GM23338 (cell line): ENCODE measurements around the gene DPP9. TPM values are rescaled to one million over a fixed set of nuclear protein-coding genes. Genes with fewer than 3 reads are reported as not detected.

Source experiments
- ATAC-seq: fragments of 200-7000 bp; cut with Tn5 transposase; 3 replicates; pipeline ENCODE4 v1.9.1; 2020
- DNase-seq: peaks from one replicate; pipeline ENCODE4 v3.0.0-alpha.2; 2015; ENCODE audit warnings: low spot score
- H2AFZ ChIP-seq: fragments of 200-600 bp; sonication (generic); 2 replicates; pipeline ENCODE4 v1.8.0; 2016; ENCODE audit warnings: antibody characterized with exemption, mild to moderate bottlenecking, moderate library complexity
- H3F3A ChIP-seq: fragments of 200-600 bp; sonication (generic); replicated peaks from 2 replicates; pipeline ENCODE4 v1.8.0; 2017; ENCODE audit warnings: antibody characterized with exemption, mixed run types, low read depth
- H3K27ac ChIP-seq: fragments of 200-600 bp; sonication (generic); 2 replicates; pipeline ENCODE4 v1.6.1; 2016; ENCODE audit warnings: low read depth
- H3K27me3 ChIP-seq: fragments of 200-600 bp; sonication (generic); 2 replicates; pipeline ENCODE4 v1.8.0; 2016; ENCODE audit warnings: mild to moderate bottlenecking, mixed run types, moderate library complexity; ENCODE audit not compliant: insufficient read depth
- H3K36me3 ChIP-seq: fragments of 200-600 bp; sonication (generic); 2 replicates; pipeline ENCODE4 v1.8.0; 2016; ENCODE audit warnings: mild to moderate bottlenecking; ENCODE audit not compliant: insufficient read depth
- H3K4me1 ChIP-seq: fragments of 200-600 bp; sonication (generic); 2 replicates; pipeline ENCODE4 v1.8.0; 2016; ENCODE audit warnings: mild to moderate bottlenecking, moderate library complexity; ENCODE audit not compliant: insufficient read depth
- H3K4me2 ChIP-seq: fragments of 200-600 bp; sonication (generic); 2 replicates; pipeline ENCODE4 v1.7.1; 2017; ENCODE audit warnings: mixed run types
- H3K4me3 ChIP-seq: fragments of 200-600 bp; sonication (generic); 2 replicates; pipeline ENCODE4 v1.6.1; 2016; ENCODE audit warnings: mixed run types
- H3K79me2 ChIP-seq: fragments of 200-600 bp; sonication (generic); replicated peaks from 2 replicates; pipeline ENCODE4 v1.8.0; 2017; ENCODE audit warnings: mild to moderate bottlenecking; ENCODE audit not compliant: insufficient read depth
- H3K9me2 ChIP-seq: fragments of 200-600 bp; sonication (generic); 2 replicates; pipeline ENCODE4 v1.8.0; 2017; ENCODE audit not compliant: insufficient read depth
- H4K20me1 ChIP-seq: fragments of 200-600 bp; sonication (generic); replicated peaks from 2 replicates; pipeline ENCODE4 v1.8.0; 2017; ENCODE audit warnings: mild to moderate bottlenecking; ENCODE audit not compliant: insufficient read depth
- H3K27ac Mint-ChIP-seq: 2 replicates; pipeline ENCODE4 v1.8.0; 2020; ENCODE audit warnings: inconsistent platforms, mild to moderate bottlenecking, moderate library complexity, mixed read lengths
- H3K27me3 Mint-ChIP-seq: 3 replicates; pipeline ENCODE4 v1.8.0; 2022; ENCODE audit warnings: low read depth, mild to moderate bottlenecking, moderate library complexity, mixed read lengths, inconsistent platforms; ENCODE audit not compliant: insufficient read depth, poor library complexity
- H3K36me3 Mint-ChIP-seq: 3 replicates; pipeline ENCODE4 v1.8.0; 2021; ENCODE audit warnings: low read depth, mild to moderate bottlenecking, inconsistent platforms, moderate library complexity, mixed read lengths
- H3K4me1 Mint-ChIP-seq: 3 replicates; pipeline ENCODE4 v1.8.0; 2020; ENCODE audit warnings: mild to moderate bottlenecking, inconsistent platforms, mixed read lengths
- H3K4me3 Mint-ChIP-seq: 3 replicates; pipeline ENCODE4 v1.8.0; 2021; ENCODE audit warnings: moderate library complexity, mild to moderate bottlenecking, inconsistent platforms, mixed read lengths
- H3K9me3 Mint-ChIP-seq: 3 replicates; pipeline ENCODE4 v1.8.0; 2020; ENCODE audit warnings: moderate library complexity, mild to moderate bottlenecking, inconsistent platforms, mixed read lengths
- CREB1 ChIP-seq: fragments of 250-450 bp; sonication (Bioruptor Pico); IDR thresholded peaks from 2 replicates; pipeline ENCODE4 v1.5.0; 2020; ENCODE audit warnings: low read depth, mild to moderate bottlenecking, moderate library complexity
- ETS1 ChIP-seq: IDR thresholded peaks from 2 replicates; pipeline ENCODE4 v1.6.1; 2016; ENCODE audit warnings: antibody characterized with exemption
- EZH2 ChIP-seq: fragments of 200-600 bp; sonication (generic); IDR thresholded peaks from one replicate; pipeline ENCODE4 v1.8.0; 2017; ENCODE audit warnings: antibody characterized with exemption, mild to moderate bottlenecking, low read depth; ENCODE audit not compliant: unreplicated experiment
- EZH2phosphoT487 ChIP-seq: fragments of 200-600 bp; sonication (generic); IDR thresholded peaks from one replicate; pipeline ENCODE4 v1.8.1; 2018; ENCODE audit warnings: antibody characterized with exemption; ENCODE audit not compliant: unreplicated experiment
- JUNB ChIP-seq: IDR thresholded peaks from one replicate; pipeline ENCODE4 v1.6.1; 2016; ENCODE audit warnings: antibody characterized with exemption; ENCODE audit not compliant: unreplicated experiment
- NANOG ChIP-seq: IDR thresholded peaks from 2 replicates; pipeline ENCODE4 v1.6.1; 2016; ENCODE audit warnings: antibody characterized with exemption, borderline replicate concordance
- POLR2AphosphoS5 ChIP-seq: IDR thresholded peaks from 2 replicates; pipeline ENCODE4 v1.6.1; 2016; ENCODE audit warnings: antibody characterized with exemption, low read depth
- REST ChIP-seq: IDR thresholded peaks from one replicate; pipeline ENCODE4 v1.6.1; 2018; ENCODE audit warnings: antibody characterized with exemption; ENCODE audit not compliant: unreplicated experiment
- STAT1 ChIP-seq: IDR thresholded peaks from one replicate; pipeline ENCODE4 v1.6.1; 2016; ENCODE audit warnings: antibody characterized with exemption; ENCODE audit not compliant: unreplicated experiment
- ZNF114 ChIP-seq: fragments of 250-450 bp; sonication (Bioruptor Pico); IDR thresholded peaks from 2 replicates; pipeline ENCODE4 v1.5.0; 2020; ENCODE audit warnings: mild to moderate bottlenecking, moderate library complexity
- ZNF331 ChIP-seq: fragments of 250-450 bp; sonication (Bioruptor Pico); IDR thresholded peaks from 2 replicates; pipeline ENCODE4 v1.5.0; 2020; ENCODE audit warnings: low read depth, mild to moderate bottlenecking, moderate library complexity
- polyA plus RNA-seq: library from polyadenylated mRNA; unstranded; fragments of >200 nt; fragmentation: Nextera tagmentation; extraction: Ambion mirVana; gene quantifications from 2 replicates; pipeline ENCODE4 v1.2.1, GENCODE V29; 2016
- total RNA-seq: library from RNA; depleted of rRNA; stranded (reverse); fragments of >200 nt; shearing (Covaris generic); gene quantifications from 2 replicates; pipeline ENCODE4 v1.2.3, GENCODE V29; 2014
- TF ChIP-seq, protein P1 (sequence below), 2 experiments: fragments of 200-600 bp in 1 of 2; sonication (generic) in 1 of 2; conservative IDR thresholded peaks; 2 replicates each; pipeline versions ENCODE4 v1.5.1 to v1.6.1; 2016 to 2017; ENCODE audit warnings: antibody characterized with exemption in 2 of 2, low read depth in 2 of 2, mild to moderate bottlenecking in 2 of 2, moderate library complexity in 1 of 2
- TF ChIP-seq, protein P2 (sequence below): fragments of 250-450 bp; sonication (Bioruptor Pico); IDR thresholded peaks from 2 replicates; pipeline ENCODE4 v1.5.0; 2020; ENCODE audit warnings: mild to moderate bottlenecking, moderate library complexity

Gene DPP9
- total and polyA plus RNA-seq, 2 experiments from 2014 or later: 19.5 to 49.2 TPM

DNA sequence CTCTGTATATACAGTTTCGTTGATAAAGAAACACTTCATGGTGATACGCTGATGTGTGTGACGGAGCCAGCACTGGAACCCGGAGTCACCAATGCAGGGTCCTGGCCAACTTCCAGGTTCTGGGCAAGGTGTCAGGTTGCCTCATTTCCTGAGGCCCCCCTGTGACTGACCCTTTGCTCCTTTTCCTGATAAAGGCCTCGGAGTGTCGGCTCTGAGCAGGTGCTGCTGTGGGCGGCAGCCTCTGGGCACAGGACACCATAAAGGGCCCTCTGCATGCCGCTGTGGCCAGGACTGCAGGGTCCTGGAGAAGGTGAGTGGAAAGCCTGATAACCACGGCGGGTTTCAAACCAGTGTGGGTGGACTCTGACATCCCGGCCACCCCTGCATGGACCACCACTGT is 36.2 kb downstream of the DPP9 start:
- Histone ChIP-seq H4K20me1 (no peaks in the 10 kb centered on the region), H3K27me3 (no peaks in the 10 kb centered on the region), H3K27ac (no peak overlapping the region), H3K4me1 (no peaks in the 10 kb centered on the region), H3F3A (no peaks in the 10 kb centered on the region), H3K36me3 (no peaks in the 10 kb centered on the region), H3K4me2 (no peak overlapping the region), H2AFZ (no peak overlapping the region), H3K79me2 (no peaks in the 10 kb centered on the region), H3K4me3 (no peak overlapping the region), H3K9me2 (no peaks in the 10 kb centered on the region)
- no peak overlapping the region for H3K4me3 Mint-ChIP-seq
- H3K9me3 Mint-ChIP-seq: no peaks in the 10 kb centered on the region
- H3K27me3 Mint-ChIP-seq: peaks cover 3% of the 10 kb centered on the region
- no peak for TF ChIP-seq STAT1
- no peak for TF ChIP-seq CREB1
- no peak for TF ChIP-seq ZNF114 (CRISPR knock-in tag)
- TF ChIP-seq, protein P1, sequence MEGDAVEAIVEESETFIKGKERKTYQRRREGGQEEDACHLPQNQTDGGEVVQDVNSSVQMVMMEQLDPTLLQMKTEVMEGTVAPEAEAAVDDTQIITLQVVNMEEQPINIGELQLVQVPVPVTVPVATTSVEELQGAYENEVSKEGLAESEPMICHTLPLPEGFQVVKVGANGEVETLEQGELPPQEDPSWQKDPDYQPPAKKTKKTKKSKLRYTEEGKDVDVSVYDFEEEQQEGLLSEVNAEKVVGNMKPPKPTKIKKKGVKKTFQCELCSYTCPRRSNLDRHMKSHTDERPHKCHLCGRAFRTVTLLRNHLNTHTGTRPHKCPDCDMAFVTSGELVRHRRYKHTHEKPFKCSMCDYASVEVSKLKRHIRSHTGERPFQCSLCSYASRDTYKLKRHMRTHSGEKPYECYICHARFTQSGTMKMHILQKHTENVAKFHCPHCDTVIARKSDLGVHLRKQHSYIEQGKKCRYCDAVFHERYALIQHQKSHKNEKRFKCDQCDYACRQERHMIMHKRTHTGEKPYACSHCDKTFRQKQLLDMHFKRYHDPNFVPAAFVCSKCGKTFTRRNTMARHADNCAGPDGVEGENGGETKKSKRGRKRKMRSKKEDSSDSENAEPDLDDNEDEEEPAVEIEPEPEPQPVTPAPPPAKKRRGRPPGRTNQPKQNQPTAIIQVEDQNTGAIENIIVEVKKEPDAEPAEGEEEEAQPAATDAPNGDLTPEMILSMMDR (conservative IDR thresholded peaks at IDR 0.05; ENCODE audit: low read depth in 2 of 2): no peak
- no peak for TF ChIP-seq NANOG
- TF ChIP-seq, protein P2, sequence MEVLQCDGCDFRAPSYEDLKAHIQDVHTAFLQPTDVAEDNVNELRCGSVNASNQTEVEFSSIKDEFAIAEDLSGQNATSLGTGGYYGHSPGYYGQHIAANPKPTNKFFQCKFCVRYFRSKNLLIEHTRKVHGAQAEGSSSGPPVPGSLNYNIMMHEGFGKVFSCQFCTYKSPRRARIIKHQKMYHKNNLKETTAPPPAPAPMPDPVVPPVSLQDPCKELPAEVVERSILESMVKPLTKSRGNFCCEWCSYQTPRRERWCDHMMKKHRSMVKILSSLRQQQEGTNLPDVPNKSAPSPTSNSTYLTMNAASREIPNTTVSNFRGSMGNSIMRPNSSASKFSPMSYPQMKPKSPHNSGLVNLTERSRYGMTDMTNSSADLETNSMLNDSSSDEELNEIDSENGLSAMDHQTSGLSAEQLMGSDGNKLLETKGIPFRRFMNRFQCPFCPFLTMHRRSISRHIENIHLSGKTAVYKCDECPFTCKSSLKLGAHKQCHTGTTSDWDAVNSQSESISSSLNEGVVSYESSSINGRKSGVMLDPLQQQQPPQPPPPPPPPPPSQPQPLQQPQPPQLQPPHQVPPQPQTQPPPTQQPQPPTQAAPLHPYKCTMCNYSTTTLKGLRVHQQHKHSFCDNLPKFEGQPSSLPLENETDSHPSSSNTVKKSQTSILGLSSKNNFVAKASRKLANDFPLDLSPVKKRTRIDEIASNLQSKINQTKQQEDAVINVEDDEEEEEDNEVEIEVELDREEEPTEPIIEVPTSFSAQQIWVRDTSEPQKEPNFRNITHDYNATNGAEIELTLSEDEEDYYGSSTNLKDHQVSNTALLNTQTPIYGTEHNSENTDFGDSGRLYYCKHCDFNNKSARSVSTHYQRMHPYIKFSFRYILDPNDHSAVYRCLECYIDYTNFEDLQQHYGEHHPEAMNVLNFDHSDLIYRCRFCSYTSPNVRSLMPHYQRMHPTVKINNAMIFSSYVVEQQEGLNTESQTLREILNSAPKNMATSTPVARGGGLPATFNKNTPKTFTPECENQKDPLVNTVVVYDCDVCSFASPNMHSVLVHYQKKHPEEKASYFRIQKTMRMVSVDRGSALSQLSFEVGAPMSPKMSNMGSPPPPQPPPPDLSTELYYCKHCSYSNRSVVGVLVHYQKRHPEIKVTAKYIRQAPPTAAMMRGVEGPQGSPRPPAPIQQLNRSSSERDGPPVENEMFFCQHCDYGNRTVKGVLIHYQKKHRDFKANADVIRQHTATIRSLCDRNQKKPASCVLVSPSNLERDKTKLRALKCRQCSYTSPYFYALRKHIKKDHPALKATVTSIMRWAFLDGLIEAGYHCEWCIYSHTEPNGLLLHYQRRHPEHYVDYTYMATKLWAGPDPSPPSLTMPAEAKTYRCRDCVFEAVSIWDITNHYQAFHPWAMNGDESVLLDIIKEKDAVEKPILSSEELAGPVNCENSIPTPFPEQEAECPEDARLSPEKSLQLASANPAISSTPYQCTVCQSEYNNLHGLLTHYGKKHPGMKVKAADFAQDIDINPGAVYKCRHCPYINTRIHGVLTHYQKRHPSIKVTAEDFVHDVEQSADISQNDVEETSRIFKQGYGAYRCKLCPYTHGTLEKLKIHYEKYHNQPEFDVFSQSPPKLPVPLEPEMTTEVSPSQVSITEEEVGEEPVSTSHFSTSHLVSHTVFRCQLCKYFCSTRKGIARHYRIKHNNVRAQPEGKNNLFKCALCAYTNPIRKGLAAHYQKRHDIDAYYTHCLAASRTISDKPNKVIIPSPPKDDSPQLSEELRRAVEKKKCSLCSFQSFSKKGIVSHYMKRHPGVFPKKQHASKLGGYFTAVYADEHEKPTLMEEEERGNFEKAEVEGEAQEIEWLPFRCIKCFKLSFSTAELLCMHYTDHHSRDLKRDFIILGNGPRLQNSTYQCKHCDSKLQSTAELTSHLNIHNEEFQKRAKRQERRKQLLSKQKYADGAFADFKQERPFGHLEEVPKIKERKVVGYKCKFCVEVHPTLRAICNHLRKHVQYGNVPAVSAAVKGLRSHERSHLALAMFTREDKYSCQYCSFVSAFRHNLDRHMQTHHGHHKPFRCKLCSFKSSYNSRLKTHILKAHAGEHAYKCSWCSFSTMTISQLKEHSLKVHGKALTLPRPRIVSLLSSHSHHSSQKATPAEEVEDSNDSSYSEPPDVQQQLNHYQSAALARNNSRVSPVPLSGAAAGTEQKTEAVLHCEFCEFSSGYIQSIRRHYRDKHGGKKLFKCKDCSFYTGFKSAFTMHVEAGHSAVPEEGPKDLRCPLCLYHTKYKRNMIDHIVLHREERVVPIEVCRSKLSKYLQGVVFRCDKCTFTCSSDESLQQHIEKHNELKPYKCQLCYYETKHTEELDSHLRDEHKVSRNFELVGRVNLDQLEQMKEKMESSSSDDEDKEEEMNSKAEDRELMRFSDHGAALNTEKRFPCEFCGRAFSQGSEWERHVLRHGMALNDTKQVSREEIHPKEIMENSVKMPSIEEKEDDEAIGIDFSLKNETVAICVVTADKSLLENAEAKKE (CRISPR knock-in tag): no peak
- no peak for TF ChIP-seq EZH2phosphoT487
- no peak for TF ChIP-seq ZNF331 (CRISPR knock-in tag)
- no peak for TF ChIP-seq EZH2
- no peak for TF ChIP-seq ETS1
- TF ChIP-seq REST: no peak
- TF ChIP-seq POLR2AphosphoS5: no peak
- no peak for TF ChIP-seq JUNB
- H3K36me3 Mint-ChIP-seq: peaks cover 23% of the 10 kb centered on the region
- H3K27ac Mint-ChIP-seq: no peak overlapping the region
- ATAC-seq (no peak), DNase-seq (no peak)
- no peaks in the 10 kb centered on the region for H3K4me1 Mint-ChIP-seq
